NOMO-1 (cell line): ENCODE measurements around the gene UBASH3A.

Experiments used
- DNase-seq, 2 experiments: peaks; one replicate each; lab custom pipeline; 2025; ENCODE audit not compliant: unreplicated experiment in 2 of 2; lab: John Stamatoyannopoulos, UW

The UBASH3A gene

DNA sequence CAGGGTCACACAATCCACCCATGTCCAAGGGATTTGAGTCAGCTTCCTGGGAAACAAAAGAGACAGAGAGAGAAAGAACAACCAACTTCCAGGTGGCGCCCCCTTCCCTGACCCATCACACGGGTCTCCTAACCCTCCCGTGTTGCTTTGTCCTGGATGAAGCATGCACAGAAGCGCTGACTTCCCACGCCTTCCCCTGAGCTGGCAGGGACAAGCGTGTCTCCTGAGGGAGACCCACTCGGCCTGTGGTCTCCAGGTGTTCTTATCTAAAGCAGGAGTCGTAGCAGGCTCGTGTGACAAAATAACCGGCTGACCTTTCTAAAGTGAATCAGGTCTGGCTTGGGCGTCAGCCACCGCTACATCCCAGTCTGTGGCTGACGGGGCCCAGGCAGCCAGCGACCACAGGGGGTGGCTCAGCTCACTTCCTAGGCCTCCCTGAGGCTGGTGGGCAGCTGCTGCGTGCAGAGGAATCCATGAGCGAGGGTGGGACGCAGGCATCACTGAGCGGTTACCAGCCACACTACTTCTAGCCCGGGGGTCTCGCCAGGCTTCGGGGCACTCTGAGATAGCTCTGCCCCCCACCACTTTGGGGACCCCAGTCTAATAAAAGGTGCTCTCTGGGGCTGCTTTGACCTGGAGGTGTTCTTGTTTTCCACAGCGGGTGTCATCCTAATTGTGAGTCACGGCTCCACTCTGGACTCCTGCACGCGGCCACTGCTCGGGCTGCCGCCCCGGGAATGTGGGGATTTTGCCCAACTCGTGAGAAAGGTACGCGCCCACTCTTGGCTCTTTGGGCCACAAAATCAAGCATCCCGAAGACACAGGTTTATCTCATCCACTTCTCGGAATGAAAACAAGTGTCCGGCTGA is 40.4 kb downstream of the UBASH3A start:
- no peak for DNase-seq

DNA sequence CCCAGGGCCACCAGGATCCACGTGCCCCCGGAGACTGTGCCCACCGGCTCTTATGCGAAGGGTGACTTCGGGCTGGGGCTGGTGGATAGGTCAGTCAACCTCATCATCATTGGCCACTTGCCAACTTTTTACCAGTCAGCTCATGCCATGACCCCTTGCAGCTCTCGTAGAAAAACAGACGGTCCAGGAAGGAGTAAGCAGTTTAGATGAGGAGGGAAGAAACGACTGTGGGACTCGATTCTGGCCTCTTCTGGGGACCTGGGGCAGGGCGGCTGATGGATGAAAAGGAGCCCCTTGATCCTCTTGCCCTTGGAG is 41.0 kb downstream of the UBASH3A start:
- no peak for DNase-seq

- DNase-seq = no peak
Measured at GRCh38 chr21:42445311-42445710, 41.6 kb downstream of the UBASH3A start.

- no peak for DNase-seq
Measured at GRCh38 chr21:42446531-42446930, 42.8 kb downstream of the UBASH3A start.

DNA sequence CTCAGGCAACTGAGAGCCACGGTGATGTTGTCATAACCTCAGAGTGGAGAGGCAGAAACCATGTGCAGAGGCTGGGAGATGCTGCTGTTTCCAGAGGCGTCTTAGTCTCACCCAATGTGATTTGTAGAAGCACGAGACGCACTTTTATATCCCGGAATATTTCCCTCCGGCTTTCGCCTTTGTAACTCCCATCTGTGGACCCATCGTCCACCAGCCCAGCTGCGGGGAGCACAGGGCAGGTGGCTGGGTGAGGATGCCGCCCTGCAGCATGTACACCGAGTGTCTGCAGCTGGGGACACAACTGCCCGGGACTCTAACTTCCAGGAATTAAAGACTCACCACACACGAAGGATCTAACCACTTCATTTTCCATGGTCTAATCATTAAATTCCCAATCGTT is 43.5 kb downstream of the UBASH3A start:
- DNase-seq = no peak

- DNase-seq = no peak
Measured at GRCh38 chr21:42447732-42448131, 44.0 kb downstream of the UBASH3A start.

DNA sequence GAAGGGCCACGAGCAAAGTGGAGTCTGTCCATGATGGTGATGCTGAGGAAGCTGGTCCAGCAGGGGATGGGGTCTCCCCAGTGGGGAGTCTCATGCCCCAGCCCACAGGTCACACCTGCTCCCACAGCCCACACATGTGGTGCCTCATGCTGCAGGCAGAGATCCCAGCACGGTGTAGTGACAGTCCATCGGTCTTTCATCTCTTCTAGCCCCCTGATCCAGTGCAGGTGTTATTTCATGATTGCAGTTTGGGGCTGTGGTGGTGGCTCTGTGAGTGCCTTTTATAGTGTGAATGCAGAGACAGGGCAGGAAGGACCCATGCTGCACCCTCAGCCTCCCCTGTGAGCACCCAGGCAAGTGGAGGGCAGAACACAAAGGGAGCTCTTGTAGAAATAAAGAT is 45.0 kb downstream of the UBASH3A start:
- no peak for DNase-seq

DNA sequence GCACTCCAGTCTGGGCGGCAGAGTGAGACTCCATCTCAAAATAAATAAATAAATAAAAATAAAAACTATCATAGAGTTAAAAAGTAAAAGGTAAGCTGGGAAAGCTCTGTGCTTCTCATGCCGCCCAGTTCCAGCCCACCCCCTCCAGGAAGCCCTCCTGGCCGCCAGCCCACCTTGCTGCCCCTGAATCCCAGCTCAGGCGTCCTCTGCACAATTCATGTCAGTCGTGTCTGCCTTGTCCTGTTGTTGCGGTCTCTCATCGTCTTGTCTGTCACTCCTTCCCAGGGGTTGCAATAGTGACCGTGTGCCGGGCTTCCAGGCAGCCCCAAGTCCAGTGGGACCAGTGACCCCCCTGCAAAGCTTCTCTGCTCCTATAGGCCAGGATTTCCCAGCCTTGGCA is 48.2 kb downstream of the UBASH3A start:
- no peak for DNase-seq

DNA sequence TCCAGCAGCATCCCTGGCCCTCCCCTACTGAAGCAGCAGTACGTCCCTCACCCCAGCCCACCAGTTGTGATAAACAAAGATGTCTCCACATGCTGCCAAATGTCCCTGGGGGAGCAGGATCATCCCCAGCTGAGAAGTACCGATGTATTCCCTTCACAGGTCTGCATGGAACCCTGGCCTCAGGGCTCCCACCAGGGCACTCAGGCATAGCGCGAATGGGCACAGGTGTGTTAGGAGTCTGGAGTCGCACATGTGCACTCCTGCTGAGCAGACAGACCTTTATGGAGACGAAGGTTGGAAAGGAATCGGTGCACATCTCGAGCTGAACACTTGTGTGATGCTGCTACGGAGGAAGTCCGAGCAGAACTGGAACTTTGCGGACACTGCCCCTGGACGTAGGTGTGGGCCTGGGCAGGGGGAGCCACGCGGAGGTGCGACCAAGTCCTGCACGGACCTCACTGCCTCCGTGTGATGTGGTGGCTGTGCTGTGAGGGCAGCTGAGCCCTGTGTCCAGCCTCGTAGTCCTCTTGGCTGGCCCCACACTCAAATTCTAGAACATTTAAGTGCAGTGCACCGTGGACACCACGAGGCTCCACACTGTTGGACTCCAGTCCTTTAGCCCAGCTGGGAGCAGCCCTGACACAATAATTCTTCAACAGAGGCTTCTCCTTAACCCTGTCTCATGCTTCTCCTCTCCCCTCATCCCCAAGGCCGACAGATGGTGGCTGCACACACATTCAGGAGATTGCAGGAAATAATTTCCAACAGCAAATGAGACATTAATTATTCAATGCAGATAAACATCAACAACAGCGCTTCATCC is 48.9 kb downstream of the UBASH3A start:
- DNase-seq = no peak

- no peak for DNase-seq
Measured at GRCh38 chr21:42453224-42453985, 49.7 kb downstream of the UBASH3A start.

DNA sequence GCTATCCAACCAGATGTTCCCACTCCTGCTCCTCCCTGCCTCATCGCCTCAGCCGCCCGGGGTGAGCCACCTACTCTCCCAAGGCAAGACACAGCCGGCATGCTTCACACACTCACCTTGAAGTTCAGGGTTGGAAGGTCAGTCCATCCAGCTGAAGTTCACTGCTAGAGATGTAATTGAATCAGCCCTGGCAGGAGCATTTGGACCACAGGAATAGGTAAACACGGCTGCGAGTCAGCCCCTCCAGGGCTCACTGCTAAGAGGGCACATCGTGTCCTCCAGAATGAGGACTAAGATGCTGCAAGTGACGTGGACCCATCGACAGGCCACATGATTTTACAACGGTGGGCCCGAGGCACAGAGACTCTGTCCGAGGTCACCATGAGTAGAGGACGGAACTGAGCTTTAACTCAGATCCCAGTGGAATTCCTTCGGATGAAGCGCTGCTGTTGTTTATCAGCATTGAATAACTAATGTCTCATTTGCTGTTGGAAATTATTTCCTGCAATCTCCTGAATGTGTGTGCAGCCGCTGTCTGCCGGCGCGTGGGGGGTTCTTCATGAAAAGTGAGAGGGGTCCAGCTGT is 50.4 kb downstream of the UBASH3A start:
- DNase-seq = no peak

GRCh38 chr21:42454786-42455185 is 51.1 kb downstream of the UBASH3A start:
- DNase-seq = no peak

- DNase-seq = no peak
Measured at GRCh38 chr21:42455196-42455595, 51.5 kb downstream of the UBASH3A start.

GRCh38 chr21:42455754-42456440 is 52.2 kb downstream of the UBASH3A start:
- DNase-seq = no peak

GRCh38 chr21:42456457-42456856 is 52.8 kb downstream of the UBASH3A start:
- DNase-seq = no peak

- DNase-seq = no peak
Measured at GRCh38 chr21:42459082-42459460, 55.4 kb downstream of the UBASH3A start.

GRCh38 chr21:42459546-42460215 is 56.0 kb downstream of the UBASH3A start:
- DNase-seq = no peak

- no peak for DNase-seq
Measured at GRCh38 chr21:42460391-42461184, 56.9 kb downstream of the UBASH3A start.

- DNase-seq = no peak
Measured at GRCh38 chr21:42461185-42461520, 57.5 kb downstream of the UBASH3A start.
